H1 (cell line): Measurements from ENCODE around the gene GMEB2. TPM values are rescaled to one million over a fixed set of nuclear protein-coding genes. Genes with fewer than 3 reads are reported as not detected.

Experiments
- CTCF ChIA-PET: fragments of 300-600 bp; sonication (Branson Sonifier 250); formaldehyde crosslinking; loops from one replicate; lab custom pipeline; 2021; ENCODE audit not compliant: partially characterized antibody; lab: Charles Lee
- POLR2A ChIA-PET: fragments of 300-600 bp; sonication (Branson Sonifier 250); formaldehyde crosslinking; loops from one replicate; lab custom pipeline; 2021; ENCODE audit warnings: inconsistent platforms; ENCODE audit not compliant: partially characterized antibody; lab: Charles Lee
- DNase-seq, 2 experiments: peaks; one replicate each; pipeline versions ENCODE4 v3.0.0 to v3.0.0-alpha.2; 2010 to 2022; ENCODE audit warnings: low spot score in 2 of 2, low read depth in 1 of 2, mixed read lengths in 1 of 2
- FAIRE-seq: peaks from 2 replicates; lab custom pipeline; 2011; peaks lifted over from hg19 to GRCh38; lab: Jason Lieb, UNC
- H2AFZ ChIP-seq: 2 replicates; pipeline ENCODE4 v1.8.1; 2012; ENCODE audit warnings: low read length, inconsistent platforms
- H2AK5ac ChIP-seq: 2 replicates; pipeline ENCODE4 v1.6.1; 2013; ENCODE audit warnings: low read depth, low read length
- H2BK120ac ChIP-seq: replicated peaks from 2 replicates; pipeline ENCODE3; 2013; ENCODE audit warnings: low read depth, low read length, inconsistent platforms
- H2BK12ac ChIP-seq: 2 replicates; pipeline ENCODE4 v1.6.1; 2013; ENCODE audit warnings: low read depth, low read length
- H2BK15ac ChIP-seq: 2 replicates; pipeline ENCODE4 v1.6.1; 2013; ENCODE audit warnings: low read length
- H2BK20ac ChIP-seq: 2 replicates; pipeline ENCODE4 v1.6.1; 2013; ENCODE audit warnings: low read length
- H2BK5ac ChIP-seq: 2 replicates; pipeline ENCODE4 v1.6.1; 2013; ENCODE audit warnings: low read depth, low read length
- H3K14ac ChIP-seq: 2 replicates; pipeline ENCODE4 v1.6.1; 2013; ENCODE audit warnings: inconsistent platforms; ENCODE audit not compliant: insufficient read length
- H3K18ac ChIP-seq: 2 replicates; pipeline ENCODE4 v1.6.1; 2013; ENCODE audit warnings: low read length; ENCODE audit errors: extremely low read depth
- H3K23ac ChIP-seq: 2 replicates; pipeline ENCODE4 v1.6.1; 2013; ENCODE audit warnings: inconsistent platforms; ENCODE audit not compliant: insufficient read length
- H3K23me2 ChIP-seq: 2 replicates; pipeline ENCODE4 v1.6.1; 2013; ENCODE audit warnings: low read depth, low read length
- H3K27ac ChIP-seq: 2 replicates; pipeline ENCODE4 v1.6.1; 2011; ENCODE audit warnings: low read depth, low read length, inconsistent platforms
- H3K27me3 ChIP-seq, 4 experiments: replicated peaks in 1 of 4; 1 replicate in 1 of 4; 2 replicates in 3 of 4; pipeline versions ENCODE4 v1.6.1 to v1.8.1; 2011 to 2013; ENCODE audit warnings: low read length in 3 of 4, mild to moderate bottlenecking in 3 of 4, inconsistent platforms in 2 of 4, mixed read lengths in 2 of 4, moderate library complexity in 1 of 4; ENCODE audit not compliant: control insufficient read depth in 3 of 4, insufficient read depth in 3 of 4; ENCODE audit errors: extremely low read depth in 1 of 4
- H3K36me3 ChIP-seq, 4 experiments: 2 replicates each; pipeline versions ENCODE4 v1.6.1 to v1.8.1; 2011 to 2013; ENCODE audit warnings: mild to moderate bottlenecking in 4 of 4, low read length in 3 of 4, moderate library complexity in 2 of 4, control low read depth in 1 of 4, inconsistent platforms in 1 of 4; ENCODE audit not compliant: insufficient read depth in 4 of 4, control insufficient read depth in 2 of 4
- H3K4ac ChIP-seq: replicated peaks from 2 replicates; pipeline ENCODE3; 2013; ENCODE audit warnings: low read length, low read depth, mixed read lengths, inconsistent platforms; ENCODE audit not compliant: insufficient read length
- H3K4me1 ChIP-seq, 4 experiments: replicated peaks in 1 of 4; 1 replicate in 1 of 4; 2 replicates in 3 of 4; pipeline versions ENCODE4 v1.6.1 to v1.8.1; 2011 to 2013; ENCODE audit warnings: low read length in 3 of 4, inconsistent platforms in 2 of 4, mixed read lengths in 1 of 4; ENCODE audit not compliant: insufficient read depth in 4 of 4, control insufficient read depth in 3 of 4
- H3K4me2 ChIP-seq, 2 experiments: 2 replicates each; pipeline versions ENCODE4 v1.6.1 to v1.8.1; 2011 to 2013; ENCODE audit warnings: low read depth in 2 of 2, low read length in 2 of 2, control low read depth in 1 of 2, inconsistent platforms in 1 of 2, mild to moderate bottlenecking in 1 of 2; ENCODE audit not compliant: insufficient read depth in 1 of 2
- H3K4me3 ChIP-seq, 4 experiments: fragments of 200-600, 300-600 bp in 1 of 4; sonication (generic), shearing (Covaris generic), sonication (Bioruptor Twin) in 1 of 4; 2 replicates each; pipeline versions ENCODE4 v1.5.1 to v1.8.1; 2011 to 2016; ENCODE audit warnings: low read length in 4 of 4, low read depth in 3 of 4, control low read depth in 2 of 4, inconsistent platforms in 2 of 4, mild to moderate bottlenecking in 2 of 4, mixed read lengths in 1 of 4, moderate library complexity in 1 of 4; ENCODE audit not compliant: insufficient read depth in 2 of 4; ENCODE audit errors: extremely low read depth in 1 of 4
- H3K56ac ChIP-seq: replicated peaks from 2 replicates; pipeline ENCODE3; 2013; ENCODE audit warnings: low read depth, mild to moderate bottlenecking, mixed read lengths, low read length, inconsistent platforms; ENCODE audit not compliant: insufficient read length
- H3K79me1 ChIP-seq: 2 replicates; pipeline ENCODE4 v1.6.1; 2013; ENCODE audit warnings: low read depth, low read length, control low read depth
- H3K79me2 ChIP-seq, 2 experiments: 2 replicates each; pipeline versions ENCODE4 v1.6.1 to v1.8.1; 2012 to 2013; ENCODE audit warnings: low read length in 2 of 2, mild to moderate bottlenecking in 2 of 2, inconsistent platforms in 1 of 2; ENCODE audit not compliant: insufficient read depth in 2 of 2, control insufficient read depth in 1 of 2
- H3K9ac ChIP-seq, 4 experiments: replicated peaks in 1 of 4; 1 replicate in 1 of 4; 2 replicates in 3 of 4; pipeline versions ENCODE4 v1.6.1 to v1.8.1; 2011 to 2013; ENCODE audit warnings: low read depth in 3 of 4, low read length in 3 of 4, control low read depth in 2 of 4, mild to moderate bottlenecking in 2 of 4, moderate library complexity in 2 of 4, inconsistent platforms in 1 of 4; ENCODE audit errors: extremely low read depth in 1 of 4
- H3K9me3 ChIP-seq, 2 experiments: 2 replicates each; pipeline versions ENCODE4 v1.6.1 to v1.8.1; 2012 to 2013; ENCODE audit warnings: mild to moderate bottlenecking in 2 of 2, moderate library complexity in 2 of 2, control low read depth in 1 of 2, inconsistent platforms in 1 of 2, low read depth in 1 of 2, low read length in 1 of 2, mixed read lengths in 1 of 2; ENCODE audit not compliant: insufficient read depth in 2 of 2
- H4K20me1 ChIP-seq, 2 experiments: replicated peaks in 1 of 2; 2 replicates each; pipeline versions ENCODE3 to v1.8.1; 2011 to 2013; ENCODE audit warnings: inconsistent platforms in 2 of 2, low read length in 2 of 2, mild to moderate bottlenecking in 1 of 2; ENCODE audit not compliant: insufficient read depth in 2 of 2, control insufficient read depth in 1 of 2
- H4K5ac ChIP-seq: 2 replicates; pipeline ENCODE4 v1.6.1; 2013; ENCODE audit warnings: low read length, low read depth, mixed read lengths, inconsistent platforms; ENCODE audit not compliant: insufficient read length
- H4K8ac ChIP-seq: 2 replicates; pipeline ENCODE4 v1.8.0; 2013; ENCODE audit warnings: mild to moderate bottlenecking, moderate library complexity, low read length, inconsistent platforms; ENCODE audit not compliant: insufficient read depth; ENCODE audit errors: extremely low read depth
- H4K91ac ChIP-seq: replicated peaks from 2 replicates; pipeline ENCODE3; 2013; ENCODE audit warnings: low read length, mixed read lengths, inconsistent platforms; ENCODE audit not compliant: insufficient read length
- ASH2L ChIP-seq: fragments of 200-600, 300-600 bp; sonication (generic); IDR thresholded peaks from one replicate; pipeline ENCODE4 v1.7.1; 2017; ENCODE audit warnings: low read length
- HDAC6 ChIP-seq: IDR thresholded peaks from one replicate; pipeline ENCODE4 v1.7.1; 2012; ENCODE audit warnings: low read depth, mild to moderate bottlenecking, inconsistent platforms, low read length, moderate library complexity
- JUN ChIP-seq: IDR thresholded peaks from 2 replicates; pipeline ENCODE4 v1.6.1; 2011; ENCODE audit warnings: low read depth, mild to moderate bottlenecking, improper control_type of control experiment, low read length
- KDM1A ChIP-seq: fragments of 200-600, 300-600 bp; sonication (generic); IDR thresholded peaks from 2 replicates; pipeline ENCODE4 v1.7.1; 2016; ENCODE audit warnings: mild to moderate bottlenecking, low read length, borderline replicate concordance
- POLR2A ChIP-seq, 2 experiments: IDR thresholded peaks; 1 replicate in 1 of 2; 2 replicates in 1 of 2; pipeline ENCODE4 v1.6.1; 2011; ENCODE audit warnings: low read depth in 2 of 2, low read length in 2 of 2, mild to moderate bottlenecking in 2 of 2; ENCODE audit errors: control extremely low read depth in 1 of 2
- WGBS, 2 experiments: shearing (Covaris generic) in 1 of 2; methylation state at CpG; one replicate each; pipeline versions ENCODE4 v1.1.6 to v1.1.7; 2013 to 2015; ENCODE audit warnings: low lambda C conversion rate in 2 of 2, mixed read lengths in 2 of 2, inconsistent platforms in 1 of 2, low coverage in 1 of 2, missing lambda C conversion rate in 1 of 2; ENCODE audit not compliant: insufficient replicate concordance in 2 of 2, insufficient coverage in 1 of 2, insufficient read length in 1 of 2; ENCODE audit errors: extremely low coverage in 1 of 2, missing lambda C conversion rate in 1 of 2; 5-methylcytosine and 5-hydroxymethylcytosine counted together
- polyA plus RNA-seq, 7 experiments: library from polyadenylated mRNA; depleted of rRNA in 3 of 7; stranded (reverse) in 5 of 7; unstranded in 2 of 7; fragments of >200 nt in 5 of 7; fragments of 200-250 nt in 2 of 7; gene quantifications; 1 replicate in 5 of 7; 2 replicates in 1 of 7; 4 replicates in 1 of 7; pipeline versions ENCODE4 v1.2.1 to v1.2.3, GENCODE V29; 2011 to 2013; ENCODE audit warnings: missing spikeins in 2 of 7, mixed read lengths in 2 of 7
- total RNA-seq: library from RNA; stranded (reverse); fragmentation: NEBNext Ultra II Directional; extraction: Animal tissue kit (Norgen Biotek cat#: 25700); gene quantifications from 2 replicates; pipeline ENCODE4 v1.2.1, GENCODE V29; 2021

GMEB2 gene
- total and polyA plus RNA-seq, 2 of the 8 experiments (the other 6 are each of a cell fraction or from before 2014, with no cell fraction given) = 12.9 to 14.2 TPM

- ChIA-PET POLR2A (interaction anchor here (0.6 to 1.6 kb wide), 7 partner anchors 10 to 244 kb away, joined by 3 to 4 read pairs (median 3); no protein-coding TSS in a partner anchor), CTCF (interaction anchor here (0.5 to 1.1 kb wide), 5 partner anchors 50 to 253 kb away, joined by 3 to 5 read pairs (median 3); no protein-coding TSS in a partner anchor)
- Histone ChIP-seq H3K4me3 (no peak overlapping the region), H3K23me2 (no peaks in the 10 kb centered on the region), H3K4ac (no peak overlapping the region), H4K20me1 (peaks cover 2 to 6% of the 10 kb centered on the region in 2 experiments), H2BK120ac (no peak overlapping the region), H3K79me2 (no peaks in the 10 kb centered on the region), H2AFZ (no peak overlapping the region), H4K5ac (no peak overlapping the region), H3K27me3 (no peaks in the 10 kb centered on the region), H3K14ac (no peak overlapping the region), H2BK12ac (no peak overlapping the region), H3K36me3 (peaks cover 2 to 25% (median 14%) of the 10 kb centered on the region in 4 experiments; a peak in 7 of 8 replicates), H4K8ac (no peak overlapping the region), H2BK15ac (no peak overlapping the region), H3K4me1 (no peaks in the 10 kb centered on the region), H2BK5ac (no peak overlapping the region; the same call in 1 of the 2 replicates), H3K23ac (no peak overlapping the region), H2AK5ac (no peak overlapping the region), H3K9ac (no peak overlapping the region), H2BK20ac (no peak overlapping the region), H3K27ac (no peak overlapping the region), H3K4me2 (no peak overlapping the region), H3K79me1 (no peaks in the 10 kb centered on the region; the same call in 1 of the 2 replicates), H3K18ac (no peak overlapping the region), H3K56ac (no peak overlapping the region), H4K91ac (no peak overlapping the region), H3K9me3 (no peaks in the 10 kb centered on the region)
- no peak for DNase-seq
- TF ChIP-seq JUN = no peak
- TF ChIP-seq HDAC6 = no peak
- no peak for TF ChIP-seq ASH2L
- TF ChIP-seq POLR2A (IDR thresholded peaks at IDR 0.05; ENCODE audit: control extremely low read depth in 1 of 2, low read depth in 2 of 2, low read length in 2 of 2) = no peak
- TF ChIP-seq KDM1A = no peak
- FAIRE-seq = no peak
- WGBS, 2 experiments = 94% methylated on average over 9 of the region's 11 CpGs; no CpG with 5 or more reads in 1 of the 2 experiments
Observed at GRCh38 chr20:63668351-63668750, 41.5 kb upstream of the GMEB2 start.
